GM12878 (cell line): ENCODE data around the gene FGGY. TPM values are rescaled to one million over a fixed set of nuclear protein-coding genes. Genes with fewer than 3 reads are reported as not detected.

Experiments used
- ATAC-seq: fragments of 200-7000 bp; cut with Tn5 transposase; 3 replicates; pipeline ENCODE4 v1.9.1; 2020; ENCODE audit warnings: mild to moderate bottlenecking, moderate library complexity
- BruUV-seq: library from RNA; stranded (reverse); fragments of 400-500 nt; replicated peaks from 2 replicates; lab custom pipeline; 2021; lab: Mats Ljungman, UMichigan
- CTCF ChIA-PET: fragments of 300-600 bp; sonication (Branson Sonifier 250); formaldehyde crosslinking; extraction: SDS; loops from one replicate; lab custom pipeline; 2021; ENCODE audit warnings: inconsistent platforms; lab: Yijun Ruan, JAX
- POLR2A ChIA-PET: fragments of 350-600 bp; formaldehyde crosslinking; extraction: SDS; loops from one replicate; lab custom pipeline; 2021; ENCODE audit warnings: inconsistent platforms; lab: Charles Lee
- RAD21 ChIA-PET: fragments of 300-600 bp; sonication (Branson Sonifier 250); formaldehyde crosslinking; loops from one replicate; lab custom pipeline; 2023; ENCODE audit warnings: antibody characterized with exemption; ENCODE audit not compliant: unreplicated experiment; lab: Charles Lee
- SMC1A ChIA-PET: fragments of 300-600 bp; sonication (Branson Sonifier 250); formaldehyde crosslinking; loops from one replicate; lab custom pipeline; 2023; ENCODE audit not compliant: unreplicated experiment, uncharacterized antibody; lab: Charles Lee
- DNase-seq: peaks from one replicate; pipeline ENCODE4 v3.0.0-alpha.2; 2011; ENCODE audit warnings: low read depth, low spot score
- FAIRE-seq: peaks from 3 replicates; lab custom pipeline; 2011; peaks lifted over from hg19 to GRCh38; lab: Jason Lieb, UNC
- H2AFZ ChIP-seq: 2 replicates; pipeline ENCODE4 v1.6.0; 2011; ENCODE audit warnings: low read depth, low read length, control low read depth; ENCODE audit not compliant: control insufficient read depth
- H3K27ac ChIP-seq: 2 replicates; pipeline ENCODE4 v1.5.1; 2011; ENCODE audit warnings: control low read depth; ENCODE audit not compliant: control insufficient read depth, insufficient read depth
- H3K27me3 ChIP-seq, 2 experiments: replicated peaks in 1 of 2; 2 replicates each; pipeline versions ENCODE4 v1.6.0 to v1.6.1; 2011; ENCODE audit warnings: low read length in 1 of 2; ENCODE audit not compliant: control insufficient read depth in 2 of 2, insufficient read depth in 2 of 2
- H3K36me3 ChIP-seq, 2 experiments: 2 replicates each; pipeline ENCODE4 v1.5.1; 2011; ENCODE audit warnings: low read length in 1 of 2; ENCODE audit not compliant: control insufficient read depth in 2 of 2, insufficient read depth in 2 of 2
- H3K4me1 ChIP-seq: 2 replicates; pipeline ENCODE4 v1.6.1; 2011; ENCODE audit warnings: mild to moderate bottlenecking, low read length, moderate library complexity, mixed read lengths; ENCODE audit not compliant: control insufficient read depth, insufficient read depth
- H3K4me2 ChIP-seq: 2 replicates; pipeline ENCODE4 v1.6.0; 2011; ENCODE audit warnings: control low read depth; ENCODE audit not compliant: control insufficient read depth, insufficient read depth
- H3K4me3 ChIP-seq: fragments of 200-600 bp; sonication (generic); 2 replicates; pipeline ENCODE4 v1.5.1; 2016
- H3K79me2 ChIP-seq: 2 replicates; pipeline ENCODE4 v1.6.0; 2011; ENCODE audit warnings: low read length; ENCODE audit not compliant: control insufficient read depth, insufficient read depth
- H3K9ac ChIP-seq: 2 replicates; pipeline ENCODE4 v1.8.0; 2011; ENCODE audit warnings: low read length, control low read depth, mixed read lengths; ENCODE audit not compliant: control insufficient read depth, insufficient read depth
- H3K9me3 ChIP-seq: replicated peaks from 3 replicates; pipeline ENCODE4 v1.5.1; 2011; ENCODE audit warnings: mild to moderate bottlenecking, low read length; ENCODE audit not compliant: control insufficient read depth, insufficient read depth
- H4K20me1 ChIP-seq: 2 replicates; pipeline ENCODE4 v1.6.0; 2011; ENCODE audit not compliant: control insufficient read depth, insufficient read depth
- ATF7 ChIP-seq: fragments of 450-650 bp; IDR thresholded peaks from 2 replicates; pipeline ENCODE4 v1.6.1; 2016; ENCODE audit warnings: low read depth, mild to moderate bottlenecking
- BCL3 ChIP-seq: IDR thresholded peaks from 2 replicates; pipeline ENCODE4 v1.6.1; 2011; ENCODE audit warnings: borderline replicate concordance, low read depth, mild to moderate bottlenecking, moderate library complexity, low read length; ENCODE audit not compliant: insufficient read depth, poor library complexity, severe bottlenecking
- MYC ChIP-seq: IDR thresholded peaks from 2 replicates; pipeline ENCODE4 v1.6.1; 2011; ENCODE audit warnings: mild to moderate bottlenecking, low read length, moderate library complexity, inconsistent platforms; ENCODE audit not compliant: insufficient read depth, insufficient replicate concordance, insufficient read length, severe bottlenecking
- NBN ChIP-seq: fragments of 450-650 bp; IDR thresholded peaks from 2 replicates; pipeline ENCODE4 v1.6.1; 2016
- RCOR1 ChIP-seq: conservative IDR thresholded peaks from 2 replicates; pipeline ENCODE4 v1.6.1; 2012; ENCODE audit warnings: low read depth, low read length, improper control_type of control experiment
- SRF ChIP-seq, 2 experiments: IDR thresholded peaks; 2 replicates each; pipeline ENCODE4 v1.6.1; 2011; ENCODE audit warnings: low read depth in 2 of 2, low read length in 2 of 2, mild to moderate bottlenecking in 1 of 2, moderate library complexity in 1 of 2
- USF2 ChIP-seq: IDR thresholded peaks from 2 replicates; pipeline ENCODE4 v1.6.1; 2011; ENCODE audit warnings: low read depth, low read length, improper control_type of control experiment, borderline replicate concordance
- WGBS: methylation state at CpG from one replicate; pipeline ENCODE4 v1.1.6; 2016; ENCODE audit warnings: low lambda C conversion rate; ENCODE audit not compliant: insufficient replicate concordance, insufficient coverage; ENCODE audit errors: missing lambda C conversion rate; 5-methylcytosine and 5-hydroxymethylcytosine counted together
- in situ Hi-C: fragments of 300-500 bp; cut with MboI; formaldehyde crosslinking; loops from 9 replicates; pipeline ENCODE4 v1.14.3; 2018; ENCODE audit warnings: mixed read lengths
- intact Hi-C: fragments of 100-400 bp; cut with micrococcal nuclease; formaldehyde crosslinking; loops from one replicate; pipeline ENCODE4 v1.14.2; 2022; ENCODE audit not compliant: unreplicated experiment
- polyA plus RNA-seq, 11 experiments: library from polyadenylated mRNA; depleted of rRNA in 4 of 11; unstranded in 6 of 11; stranded (reverse) in 5 of 11; fragments of >200 nt; fragmentation: Nextera tagmentation in 4 of 11; fragmentation: Illumina TruSeq in 1 of 11; extraction: Ambion mirVana in 4 of 11; extraction: Trizol in 1 of 11; gene quantifications; 1 replicate in 1 of 11; 2 replicates in 10 of 11; pipeline versions ENCODE4 v1.2.1 to v1.2.3, GENCODE V29; 2011 to 2016; ENCODE audit warnings: inconsistent platforms in 2 of 11, missing spikeins in 2 of 11, low read depth in 1 of 11
- total RNA-seq, 4 experiments: library from RNA; depleted of rRNA in 3 of 4; stranded (reverse); fragments of >200 nt in 3 of 4; fragmentation: Illumina TruSeq in 1 of 4; extraction: Trizol in 1 of 4; gene quantifications; 2 replicates each; pipeline versions ENCODE4 v1.2.1 to v1.2.3, GENCODE V29; 2013 to 2021

Gene FGGY
- total and polyA plus RNA-seq, 10 of the 15 experiments (the other 5 are each of a cell fraction or from before 2014, with no cell fraction given): 6.2 to 11.9 (median 7.5) TPM

- FAIRE-seq: no peak
- Histone ChIP-seq H3K4me1 (peaks cover 3% of the 10 kb centered on the region; the same call in 1 of the 2 replicates), H3K27me3 (no peaks in the 10 kb centered on the region), H2AFZ (no peak overlapping the region), H3K9ac (no peak overlapping the region), H3K9me3 (no peaks in the 10 kb centered on the region), H3K27ac (no peak overlapping the region), H3K79me2 (no peaks in the 10 kb centered on the region; the same call in 1 of the 2 replicates), H3K4me2 (peak overlapping the region; percentile 96), H3K4me3 (peak overlapping the region; percentile 19; the same call in 1 of the 2 replicates), H4K20me1 (no peaks in the 10 kb centered on the region)
- SMC1A ChIA-PET: no interaction called here
- WGBS: 50% methylated on average over 2 of the region's 2 CpGs
- no peak for DNase-seq
- RAD21 ChIA-PET: no interaction called here
- no TSS peak for BruUV-seq
- intact Hi-C loops (loop anchor here (5.0 to 10.0 kb wide), 4 partner anchors 153 to 457 kb away; no protein-coding TSS in a partner anchor), in situ Hi-C loops (loop anchor here (5.0 to 10.0 kb wide), 2 partner anchors 399 to 513 kb away; partner anchors contain the start of gene JUN)
- POLR2A ChIA-PET: no interaction called here
- TF ChIP-seq SRF (IDR thresholded peaks at IDR 0.05; ENCODE audit: low read depth in 2 of 2, low read length in 2 of 2) (no peak), RCOR1 (no peak), NBN (no peak), MYC (no peak), USF2 (no peak), BCL3 (no peak), ATF7 (no peak)
- TF ChIP-seq, all 136 proteins: peak for 0
- no peaks in the 10 kb centered on the region for H3K36me3 ChIP-seq
- CTCF ChIA-PET: no interaction called here
- no peak for ATAC-seq
Measured at GRCh38 chr1:59298026-59298583, 1.2 kb downstream of the FGGY start.
